H9 (cell line): ENCODE results near the gene ITPR1. TPM values are rescaled to one million over a fixed set of nuclear protein-coding genes. Genes with fewer than 3 reads are reported as not detected.

Experiments used
- DNase-seq: peaks from one replicate; pipeline ENCODE4 v3.0.0-alpha.2; 2017
- H2AFZ ChIP-seq: one replicate; pipeline ENCODE4 v1.6.1; 2013; ENCODE audit warnings: mild to moderate bottlenecking, low read length, control low read depth, moderate library complexity
- H2AK5ac ChIP-seq: 2 replicates; pipeline ENCODE4 v1.6.1; 2013; ENCODE audit warnings: low read length, control low read depth, mixed read lengths; ENCODE audit not compliant: insufficient read length
- H2BK120ac ChIP-seq: one replicate; pipeline ENCODE4 v1.6.1; 2013; ENCODE audit warnings: low read depth, mild to moderate bottlenecking, low read length, control low read depth, inconsistent platforms; ENCODE audit not compliant: poor library complexity, severe bottlenecking
- H2BK12ac ChIP-seq: 2 replicates; pipeline ENCODE4 v1.6.1; 2013; ENCODE audit warnings: low read length, control low read depth, mixed read lengths, low read depth; ENCODE audit not compliant: insufficient read length
- H2BK15ac ChIP-seq: 2 replicates; pipeline ENCODE4 v1.6.1; 2013; ENCODE audit warnings: low read depth, low read length, control low read depth
- H2BK20ac ChIP-seq: one replicate; pipeline ENCODE4 v1.6.1; 2013; ENCODE audit warnings: low read depth, mild to moderate bottlenecking, low read length, control low read depth, inconsistent platforms; ENCODE audit not compliant: poor library complexity, severe bottlenecking
- H2BK5ac ChIP-seq: 2 replicates; pipeline ENCODE4 v1.6.1; 2013; ENCODE audit warnings: low read length, control low read depth, mixed read lengths; ENCODE audit not compliant: insufficient read length
- H3K14ac ChIP-seq: 2 replicates; pipeline ENCODE4 v1.6.1; 2013; ENCODE audit warnings: low read length, control low read depth; ENCODE audit not compliant: insufficient read depth
- H3K18ac ChIP-seq: 2 replicates; pipeline ENCODE4 v1.6.1; 2013; ENCODE audit warnings: low read depth, mild to moderate bottlenecking, mixed read lengths, low read length, control low read depth; ENCODE audit not compliant: insufficient read length
- H3K23ac ChIP-seq: 2 replicates; pipeline ENCODE4 v1.6.1; 2013; ENCODE audit warnings: low read length, control low read depth, mixed read lengths, low read depth; ENCODE audit not compliant: insufficient read length
- H3K23me2 ChIP-seq: 2 replicates; pipeline ENCODE4 v1.6.1; 2013; ENCODE audit warnings: low read depth, mild to moderate bottlenecking, mixed read lengths, low read length, control low read depth; ENCODE audit not compliant: insufficient read length, poor library complexity, severe bottlenecking
- H3K27ac ChIP-seq: 2 replicates; pipeline ENCODE4 v1.5.1; 2013; ENCODE audit warnings: low read length, control low read depth, mixed read lengths, low read depth; ENCODE audit not compliant: insufficient read length
- H3K27me3 ChIP-seq: 2 replicates; pipeline ENCODE4 v1.6.1; 2013; ENCODE audit warnings: low read length, control low read depth, inconsistent platforms; ENCODE audit not compliant: insufficient read depth
- H3K4ac ChIP-seq: 2 replicates; pipeline ENCODE4 v1.6.1; 2013; ENCODE audit warnings: low read depth, mild to moderate bottlenecking, control low read depth, inconsistent platforms, low read length, moderate library complexity
- H3K4me1 ChIP-seq: 2 replicates; pipeline ENCODE4 v1.6.1; 2013; ENCODE audit warnings: low read length, control low read depth, inconsistent platforms; ENCODE audit not compliant: insufficient read depth
- H3K4me2 ChIP-seq: 2 replicates; pipeline ENCODE4 v1.6.1; 2013; ENCODE audit warnings: low read length, control low read depth, mixed read lengths; ENCODE audit not compliant: insufficient read length, insufficient read depth
- H3K56ac ChIP-seq: 2 replicates; pipeline ENCODE4 v1.6.1; 2013; ENCODE audit warnings: low read depth, mild to moderate bottlenecking, mixed read lengths, low read length, control low read depth; ENCODE audit not compliant: insufficient read length
- H3K79me1 ChIP-seq: 2 replicates; pipeline ENCODE4 v1.6.1; 2013; ENCODE audit warnings: low read depth, mild to moderate bottlenecking, moderate library complexity, low read length, control low read depth, inconsistent platforms; ENCODE audit not compliant: insufficient read depth, poor library complexity, severe bottlenecking
- H3K79me2 ChIP-seq: 2 replicates; pipeline ENCODE4 v1.6.1; 2013; ENCODE audit warnings: low read length, control low read depth, inconsistent platforms; ENCODE audit not compliant: insufficient read depth
- H3K9ac ChIP-seq: 2 replicates; pipeline ENCODE4 v1.6.1; 2013; ENCODE audit warnings: low read length, control low read depth, mixed read lengths; ENCODE audit not compliant: insufficient read length; ENCODE audit errors: extremely low read depth
- H3K9me3 ChIP-seq: one replicate; pipeline ENCODE4 v1.6.1; 2013; ENCODE audit warnings: low read depth, low read length, inconsistent platforms; ENCODE audit not compliant: control insufficient read depth
- H3T11ph ChIP-seq: one replicate; pipeline ENCODE4 v1.6.1; 2013; ENCODE audit warnings: mild to moderate bottlenecking, low read length, control low read depth, inconsistent platforms
- H4K20me1 ChIP-seq: one replicate; pipeline ENCODE4 v1.6.1; 2013; ENCODE audit not compliant: control insufficient read depth, insufficient read length, insufficient read depth
- H4K5ac ChIP-seq: 2 replicates; pipeline ENCODE4 v1.6.1; 2013; ENCODE audit warnings: low read depth, mild to moderate bottlenecking, mixed read lengths, low read length, control low read depth; ENCODE audit not compliant: insufficient read length
- H4K8ac ChIP-seq: replicated peaks from 2 replicates; pipeline ENCODE4 v1.6.1; 2013; ENCODE audit warnings: low read length, control low read depth, mixed read lengths, low read depth; ENCODE audit not compliant: insufficient read length
- H4K91ac ChIP-seq: 2 replicates; pipeline ENCODE4 v1.6.1; 2013; ENCODE audit warnings: low read depth, mild to moderate bottlenecking, moderate library complexity, mixed read lengths, low read length, control low read depth; ENCODE audit not compliant: insufficient read length
- H3K27ac Mint-ChIP-seq, 3 experiments: 2 replicates in 2 of 3; 3 replicates in 1 of 3; pipeline ENCODE4 v1.8.0; 2020 to 2021; ENCODE audit warnings: mixed read lengths in 3 of 3, mild to moderate bottlenecking in 1 of 3, moderate library complexity in 1 of 3
- H3K27me3 Mint-ChIP-seq: 2 replicates; pipeline ENCODE4 v1.8.0; 2021; ENCODE audit warnings: low read depth, mild to moderate bottlenecking, moderate library complexity, mixed read lengths
- H3K36me3 Mint-ChIP-seq, 3 experiments: 2 replicates in 2 of 3; 3 replicates in 1 of 3; pipeline ENCODE4 v1.8.0; 2020 to 2021; ENCODE audit warnings: low read depth in 3 of 3, mixed read lengths in 3 of 3; ENCODE audit not compliant: insufficient read depth in 1 of 3
- H3K4me1 Mint-ChIP-seq, 2 experiments: 2 replicates each; pipeline ENCODE4 v1.8.0; 2020; ENCODE audit warnings: mixed read lengths in 2 of 2
- H3K4me3 Mint-ChIP-seq, 2 experiments: 2 replicates in 1 of 2; 3 replicates in 1 of 2; pipeline ENCODE4 v1.8.0; 2020 to 2021; ENCODE audit warnings: mild to moderate bottlenecking in 2 of 2, mixed read lengths in 2 of 2, moderate library complexity in 1 of 2
- H3K9me3 Mint-ChIP-seq, 2 experiments: 2 replicates in 1 of 2; 3 replicates in 1 of 2; pipeline ENCODE4 v1.8.0; 2020; ENCODE audit warnings: mild to moderate bottlenecking in 2 of 2, mixed read lengths in 2 of 2, moderate library complexity in 1 of 2
- WGBS: extraction: QIAGEN DNeasy Blood & Tissue Kit; methylation state at CpG from one replicate; pipeline ENCODE4 v1.1.7; 2013; ENCODE audit warnings: missing lambda C conversion rate, low lambda C conversion rate, mixed read lengths; ENCODE audit not compliant: insufficient read length; ENCODE audit errors: extremely low coverage; 5-methylcytosine and 5-hydroxymethylcytosine counted together
- total RNA-seq: library from RNA; stranded (reverse); gene quantifications from 2 replicates; pipeline ENCODE4 v1.2.1, GENCODE V29; 2021
- TF ChIP-seq, protein P1 (sequence below): fragments of 200-600 bp; sonication (generic); conservative IDR thresholded peaks from 3 replicates; pipeline ENCODE4 v1.8.0; 2021; ENCODE audit warnings: antibody characterized with exemption, mild to moderate bottlenecking

The ITPR1 gene
- total RNA-seq, 1 experiment from 2014 or later, result 4.2 TPM

DNA sequence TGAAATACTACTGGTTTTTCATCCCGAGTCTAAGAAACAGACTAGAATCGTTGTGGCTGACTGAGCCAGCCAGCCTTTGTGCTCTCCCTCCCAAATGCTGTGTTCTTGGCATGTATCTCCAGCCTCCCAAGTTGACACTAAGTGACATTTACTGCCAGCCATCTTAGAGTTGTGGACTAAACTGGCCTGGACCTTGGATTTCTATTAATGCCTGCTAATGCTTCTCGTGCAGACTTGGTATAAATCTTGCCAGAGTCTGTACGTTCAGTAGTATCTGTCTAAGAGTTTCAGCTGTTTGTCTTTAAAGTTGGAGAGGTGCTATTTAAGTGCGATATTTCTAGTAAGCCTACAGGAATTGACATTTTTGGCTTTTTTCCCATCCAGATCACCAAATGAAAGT is 319.4 kb downstream of the ITPR1 start:
- H3K27ac ChIP-seq, result no peak overlapping the region
- H2BK20ac ChIP-seq, result no peak overlapping the region
- no peak overlapping the region for H4K8ac ChIP-seq
- H3K79me1 ChIP-seq, result no peaks in the 10 kb centered on the region
- TF ChIP-seq, protein P1, sequence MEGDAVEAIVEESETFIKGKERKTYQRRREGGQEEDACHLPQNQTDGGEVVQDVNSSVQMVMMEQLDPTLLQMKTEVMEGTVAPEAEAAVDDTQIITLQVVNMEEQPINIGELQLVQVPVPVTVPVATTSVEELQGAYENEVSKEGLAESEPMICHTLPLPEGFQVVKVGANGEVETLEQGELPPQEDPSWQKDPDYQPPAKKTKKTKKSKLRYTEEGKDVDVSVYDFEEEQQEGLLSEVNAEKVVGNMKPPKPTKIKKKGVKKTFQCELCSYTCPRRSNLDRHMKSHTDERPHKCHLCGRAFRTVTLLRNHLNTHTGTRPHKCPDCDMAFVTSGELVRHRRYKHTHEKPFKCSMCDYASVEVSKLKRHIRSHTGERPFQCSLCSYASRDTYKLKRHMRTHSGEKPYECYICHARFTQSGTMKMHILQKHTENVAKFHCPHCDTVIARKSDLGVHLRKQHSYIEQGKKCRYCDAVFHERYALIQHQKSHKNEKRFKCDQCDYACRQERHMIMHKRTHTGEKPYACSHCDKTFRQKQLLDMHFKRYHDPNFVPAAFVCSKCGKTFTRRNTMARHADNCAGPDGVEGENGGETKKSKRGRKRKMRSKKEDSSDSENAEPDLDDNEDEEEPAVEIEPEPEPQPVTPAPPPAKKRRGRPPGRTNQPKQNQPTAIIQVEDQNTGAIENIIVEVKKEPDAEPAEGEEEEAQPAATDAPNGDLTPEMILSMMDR, result no peak
- H3K14ac ChIP-seq, result no peak overlapping the region
- DNase-seq, result no peak
- no peaks in the 10 kb centered on the region for H3K79me2 ChIP-seq
- no peak overlapping the region for H2AFZ ChIP-seq
- no peaks in the 10 kb centered on the region for H3K4me1 ChIP-seq
- H3K18ac ChIP-seq, result no peak overlapping the region
- Mint-ChIP-seq H3K27ac (no peak overlapping the region), H3K36me3 (peaks cover 12 to 17% (median 13%) of the 10 kb centered on the region in 3 experiments), H3K9me3 (peaks cover 12% of the 10 kb centered on the region in 2 experiments), H3K4me1 (peaks cover 5 to 9% of the 10 kb centered on the region in 2 experiments), H3K4me3 (no peak overlapping the region), H3K27me3 (no peaks in the 10 kb centered on the region)
- no peak overlapping the region for H3K4me2 ChIP-seq
- H2BK5ac ChIP-seq, result no peak overlapping the region
- H3T11ph ChIP-seq, result no peak overlapping the region
- H4K91ac ChIP-seq, result no peak overlapping the region
- H3K56ac ChIP-seq, result no peak overlapping the region
- no peaks in the 10 kb centered on the region for H3K9me3 ChIP-seq
- H3K23me2 ChIP-seq, result no peaks in the 10 kb centered on the region
- no peak overlapping the region for H2BK15ac ChIP-seq
- H3K27me3 ChIP-seq, result no peaks in the 10 kb centered on the region
- H4K5ac ChIP-seq, result no peak overlapping the region
- no peak overlapping the region for H3K23ac ChIP-seq
- H3K4ac ChIP-seq, result no peak overlapping the region
- no peaks in the 10 kb centered on the region for H4K20me1 ChIP-seq
- H2BK120ac ChIP-seq, result no peak overlapping the region
- H2BK12ac ChIP-seq, result no peak overlapping the region
- no peak overlapping the region for H3K9ac ChIP-seq
- WGBS, result no CpG with 5 or more reads among the region's 5 CpGs
- no peak overlapping the region for H2AK5ac ChIP-seq
